Lower leg skin (tissue), 4 donors: ENCODE results near the gene TXNL4A. TPM values are rescaled to one million over a fixed set of nuclear protein-coding genes. Genes with fewer than 3 reads are reported as not detected.

Source experiments
- DNase-seq, 2 donors: peaks; one replicate each; pipeline ENCODE4 v3.0.0-alpha.2; 2019; ENCODE audit warnings: low spot score in 2 of 2
- H3K4me3 ChIP-seq: fragments of 200-600 bp; sonication (generic); 2 replicates; pipeline ENCODE4 v1.5.1; 2017; ENCODE audit warnings: mild to moderate bottlenecking, low read depth; ENCODE audit not compliant: poor library complexity, severe bottlenecking
- CTCF ChIP-seq, 3 donors: fragments of 450-650 bp; IDR thresholded peaks; one replicate each; pipeline ENCODE4 v1.5.1; 2016; ENCODE audit warnings: antibody characterized with exemption in 3 of 3, mild to moderate bottlenecking in 3 of 3, moderate library complexity in 2 of 3
- POLR2A ChIP-seq, 2 donors: fragments of 450-650 bp; IDR thresholded peaks; one replicate each; pipeline ENCODE4 v1.6.1; 2016 to 2017; ENCODE audit warnings: antibody characterized with exemption in 2 of 2, mild to moderate bottlenecking in 1 of 2, moderate library complexity in 1 of 2
- WGBS, 2 donors: methylation state at CpG; one replicate each; pipeline ENCODE4 v1.1.5; 2018; 5-methylcytosine and 5-hydroxymethylcytosine counted together
- intact Hi-C: fragments of 100-400 bp; cut with DNase I; formaldehyde crosslinking; loops from one replicate; pipeline ENCODE4 v1.15.0; 2023; ENCODE audit warnings: low total_unique reads
- total RNA-seq, 4 donors: library from RNA; depleted of rRNA; stranded (reverse); fragments of >200 nt; gene quantifications; one replicate each; pipeline ENCODE4 v1.1.0, GENCODE V29; 2016

Gene TXNL4A
- total RNA-seq, 4 donors from 2014 or later, result 12.6 to 49.9 (median 24.0) TPM

DNA sequence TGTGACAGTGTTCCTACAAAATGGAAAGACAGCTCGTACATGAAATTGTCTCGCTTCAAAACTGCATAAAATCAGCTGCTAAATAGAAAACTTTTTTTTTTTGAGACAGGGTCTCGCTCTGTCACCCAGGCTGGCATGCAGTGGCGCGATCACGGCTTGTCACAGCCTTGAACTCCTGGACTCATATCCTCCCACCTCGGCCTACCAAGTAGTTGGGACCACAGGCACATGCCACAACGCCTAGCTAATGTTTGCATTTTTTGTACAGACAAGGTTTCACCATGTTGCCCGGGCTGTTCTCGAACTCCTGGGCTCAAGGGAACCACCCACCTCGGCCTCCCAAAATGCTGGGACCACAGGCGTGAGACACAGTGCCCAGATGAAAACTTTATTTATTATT lies 3.2 kb downstream of the TXNL4A start:
- TF ChIP-seq CTCF (IDR thresholded peaks at IDR 0.05) (no peak), POLR2A (IDR thresholded peaks at IDR 0.05) (no peak)
- intact Hi-C loops, result no loop called here
- no peak overlapping the region for H3K4me3 ChIP-seq
- DNase-seq, result no peak
- 89 to 91% methylated on average over 12 of the region's 12 CpGs for WGBS, 2 donors

DNA sequence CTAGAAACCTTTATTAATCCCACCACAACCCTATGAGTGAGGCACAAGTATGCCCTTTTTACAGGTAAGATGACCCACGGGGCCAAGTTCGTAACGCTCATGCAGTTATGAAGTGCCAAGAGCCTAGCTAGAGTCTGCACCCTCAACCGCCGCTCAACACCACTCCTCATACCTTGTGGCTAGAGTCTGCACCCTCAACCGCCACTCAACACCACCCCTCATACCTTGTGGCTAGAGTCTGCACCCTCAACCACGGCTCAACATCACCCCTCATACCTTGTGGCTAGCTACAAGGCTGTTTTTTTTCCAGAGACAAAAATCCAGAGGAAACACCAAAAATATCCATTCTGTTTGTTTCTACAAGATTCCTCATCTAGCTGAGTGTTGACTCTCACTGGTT lies 4.6 kb downstream of the TXNL4A start:
- H3K4me3 ChIP-seq, result no peak overlapping the region
- DNase-seq, result no peak
- TF ChIP-seq POLR2A (IDR thresholded peaks at IDR 0.05), result no peak
- no peak for TF ChIP-seq CTCF (IDR thresholded peaks at IDR 0.05)
- 85 to 94% methylated on average over 7 of the region's 7 CpGs for WGBS, 2 donors
- intact Hi-C loops, result no loop called here

DNA sequence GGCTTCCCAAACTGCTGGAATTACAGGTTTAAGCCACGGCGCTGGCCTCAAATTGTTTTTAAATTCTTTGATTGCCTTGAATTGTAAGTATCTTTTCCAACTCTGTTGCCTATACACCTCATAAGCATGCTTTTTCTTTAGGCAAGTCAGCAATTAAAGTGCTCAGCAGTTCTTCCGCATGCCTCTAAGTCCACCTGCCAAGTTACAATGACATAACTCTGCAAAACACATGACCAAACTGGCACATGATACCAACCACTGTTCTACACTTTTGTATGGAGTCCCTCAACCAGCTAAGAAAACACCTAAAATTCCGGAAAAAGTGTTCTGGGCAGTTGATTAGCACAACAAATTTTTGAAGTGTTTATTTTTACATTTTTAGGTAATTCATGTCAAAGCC lies 5.1 kb downstream of the TXNL4A start:
- intact Hi-C loops, result no loop called here
- H3K4me3 ChIP-seq, result no peak overlapping the region
- TF ChIP-seq CTCF (IDR thresholded peaks at IDR 0.05) (no peak), POLR2A (IDR thresholded peaks at IDR 0.05) (no peak)
- DNase-seq, result no peak
- 47 to 62% methylated on average over 4 of the region's 4 CpGs for WGBS, 2 donors

- TF ChIP-seq POLR2A (IDR thresholded peaks at IDR 0.05) (no peak), CTCF (IDR thresholded peaks at IDR 0.05) (no peak)
- intact Hi-C loops, result no loop called here
- no peak overlapping the region for H3K4me3 ChIP-seq
- DNase-seq, result no peak
- 73 to 84% methylated on average over 6 of the region's 6 CpGs for WGBS, 2 donors
Measured at GRCh38 chr18:79982736-79983135, 5.6 kb downstream of the TXNL4A start.

- TF ChIP-seq POLR2A (IDR thresholded peaks at IDR 0.05) (no peak), CTCF (IDR thresholded peaks at IDR 0.05) (no peak)
- no peak overlapping the region for H3K4me3 ChIP-seq
- intact Hi-C loops, result no loop called here
- no peak for DNase-seq
- 89 to 92% methylated on average over 13 of the region's 13 CpGs for WGBS, 2 donors
Measured at GRCh38 chr18:79980585-79980984, 7.8 kb downstream of the TXNL4A start.

DNA sequence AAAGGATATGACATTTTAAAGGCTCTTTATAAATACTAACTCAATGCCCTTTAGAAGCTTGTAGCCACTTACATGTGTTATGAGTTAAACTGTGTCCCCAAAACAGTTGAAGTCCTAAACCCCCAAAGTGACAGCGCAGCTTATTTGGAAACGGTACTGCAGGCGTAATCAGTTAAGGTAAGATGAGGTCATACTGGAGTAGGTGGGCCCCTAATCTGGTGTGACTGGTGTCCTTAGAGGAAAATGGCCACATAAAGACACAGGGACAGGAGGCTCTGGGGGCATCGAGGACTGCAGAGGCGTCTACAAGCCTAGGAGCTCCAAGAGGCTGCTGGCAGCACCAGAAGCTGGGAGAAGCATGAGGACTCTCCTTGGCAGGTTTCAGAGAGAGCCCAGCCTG lies 8.5 kb downstream of the TXNL4A start:
- no peak for DNase-seq
- TF ChIP-seq CTCF (IDR thresholded peaks at IDR 0.05) (no peak), POLR2A (IDR thresholded peaks at IDR 0.05) (no peak)
- intact Hi-C loops, result no loop called here
- H3K4me3 ChIP-seq, result no peak overlapping the region
- 93 to 96% methylated on average over 5 of the region's 5 CpGs for WGBS, 2 donors
